Cardiac atrium fibroblast (primary cell): ENCODE results near the gene GAPVD1. TPM values are rescaled to one million over a fixed set of nuclear protein-coding genes. Genes with fewer than 3 reads are reported as not detected.

Experiments used
- total RNA-seq: library from RNA; depleted of rRNA; stranded (reverse); fragments of >200 nt; gene quantifications from 2 replicates; pipeline ENCODE4 v1.2.3, GENCODE V29; 2015

GAPVD1 gene
- total RNA-seq: 22.2 and 22.4 TPM in 2 replicates

GRCh38 chr9:125261501-125262293 lies at the start of gene GAPVD1:
Gene GAPVD1 (plus strand): TSS chr9:125261826. CDS start chr9:125298922, 37,096 bp downstream.

DNA sequence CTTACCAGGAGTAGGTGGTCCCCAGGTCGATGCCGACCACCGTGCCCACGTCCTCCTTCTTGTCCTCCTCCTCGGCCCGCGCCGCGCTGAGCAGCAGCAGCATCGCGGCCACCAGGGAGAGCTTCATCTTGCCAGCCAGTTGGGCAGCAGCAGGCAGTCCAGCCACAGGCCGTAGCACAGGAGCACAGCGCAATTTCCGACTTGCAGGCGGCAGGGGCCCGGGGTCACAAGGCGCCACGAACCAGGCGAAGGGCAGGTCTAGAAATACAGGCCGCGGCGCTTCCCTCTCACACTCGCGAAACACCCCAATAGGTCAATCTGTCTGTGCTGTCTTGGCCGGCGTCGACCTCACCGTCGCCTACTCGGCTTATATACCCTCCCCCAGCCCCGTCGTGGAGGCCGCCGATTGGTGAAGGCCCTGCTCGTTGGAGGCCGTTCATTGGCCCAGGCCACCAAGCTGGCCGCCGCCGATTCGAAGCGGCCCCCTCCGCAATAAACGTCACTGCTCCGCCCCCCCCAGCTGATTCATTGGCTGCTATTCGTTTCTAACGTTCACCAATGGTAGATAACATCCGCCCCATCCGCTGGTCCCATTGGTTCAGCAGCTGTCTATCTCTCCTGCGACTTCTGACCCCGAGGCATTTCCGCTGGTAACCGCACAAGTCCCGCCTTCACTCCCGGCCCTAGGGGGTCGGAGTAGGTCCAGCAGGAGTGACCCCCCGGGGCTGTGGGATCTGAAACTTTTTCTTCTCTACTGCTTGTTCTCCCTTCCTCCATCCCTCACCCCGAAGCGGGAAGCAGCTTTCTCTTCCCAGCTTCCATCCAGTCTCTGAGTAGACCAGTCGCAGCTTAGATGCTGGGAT lies 20.4 kb upstream of the GAPVD1 start, which contains the start of gene HSPA5:
Gene HSPA5 (minus strand): TSS at position 344 of the 863 bp plus-strand sequence. CDS start 217 bp downstream, at position 127.

Other genes with a start within 250 kb of the GAPVD1 start
- 1.4 and 1.5 TPM in 2 replicates for gene SCAI, start 118.3 kb upstream of the GAPVD1 start, total RNA-seq
- 28.7 and 29.6 TPM in 2 replicates for gene PPP6C, start 72.0 kb upstream of the GAPVD1 start, total RNA-seq
- gene RABEPK, start 61.3 kb upstream of the GAPVD1 start, total RNA-seq: 17.7 and 20.6 TPM in 2 replicates
- 286 and 297 TPM in 2 replicates for gene HSPA5, start 20.5 kb upstream of the GAPVD1 start, total RNA-seq